ENCODE results near the gene TFF2.

The TFF2 gene

GRCh38 chr21:42336054-42336453 lies 14.7 kb downstream of the TFF2 start:
- TF ChIP-seq PRDM10 (tag by site-specific recombination; IDR thresholded peaks at IDR 0.05) (0 out of 2 replicates have a peak, but pooled peaks have one; percentile 33), ZFP41 (tag by site-specific recombination; IDR thresholded peaks at IDR 0.05; ENCODE audit: borderline replicate concordance) (no peak)
- Histone ChIP-seq H3K9me3 (ENCODE audit: control insufficient read depth, insufficient read depth, low read depth, low read length) (no peaks in the 10 kb centered on the region; the same call in 1 of the 2 replicates), H3K4me3 (ENCODE audit: low read depth, low read length) (no peak overlapping the region), H3K4me1 (ENCODE audit: control insufficient read depth, insufficient read depth, low read length) (no peaks in the 10 kb centered on the region), H3K36me3 (ENCODE audit: control insufficient read depth in 2 of 2, insufficient read depth in 1 of 2, low read length in 2 of 2) (no peaks in the 10 kb centered on the region), H3K27ac (ENCODE audit: extremely low read depth, low read depth, low read length) (no peak overlapping the region)
- ChIA-PET POLR2A (no interaction called here), CTCF (interaction anchor here (0.5 to 5.2 kb wide), 5 partner anchors 13 to 433 kb away, joined by 3 to 26 read pairs (median 4); no protein-coding TSS in a partner anchor)

GRCh38 chr21:42332557-42333317 lies 18.1 kb downstream of the TFF2 start:
- no peaks in the 10 kb centered on the region for H3K4me1 ChIP-seq (ENCODE audit: control insufficient read depth, insufficient read depth, low read length)
- CTCF ChIA-PET, result no interaction called here
- no peaks in the 10 kb centered on the region for H3K36me3 ChIP-seq (ENCODE audit: control insufficient read depth in 2 of 2, insufficient read depth in 1 of 2, low read length in 2 of 2)
- no peak overlapping the region for H3K27ac ChIP-seq (ENCODE audit: extremely low read depth, low read depth, low read length)
- TF ChIP-seq ZNF426 (tag by site-specific recombination; IDR thresholded peaks at IDR 0.05), result no peak
- no peak for TF ChIP-seq ZNF513 (tag by site-specific recombination; IDR thresholded peaks at IDR 0.05)
- no peak overlapping the region for H3K4me3 ChIP-seq (ENCODE audit: low read depth, low read length)
- POLR2A ChIA-PET, result no interaction called here
- H3K9me3 ChIP-seq (ENCODE audit: control insufficient read depth, insufficient read depth, low read depth, low read length), result no peaks in the 10 kb centered on the region; the same call in 1 of the 2 replicates

- no peak overlapping the region for H3K4me3 ChIP-seq (ENCODE audit: low read depth, low read length)
- no peak overlapping the region for H3K27ac ChIP-seq (ENCODE audit: extremely low read depth, low read depth, low read length)
- CTCF ChIA-PET, result interaction anchor here (1.1 kb wide), 1 partner anchor 8 kb away, joined by 3 read pairs; no protein-coding TSS in a partner anchor
- no peaks in the 10 kb centered on the region; the same call in 1 of the 2 replicates for H3K9me3 ChIP-seq (ENCODE audit: control insufficient read depth, insufficient read depth, low read depth, low read length)
- H3K4me1 ChIP-seq (ENCODE audit: control insufficient read depth, insufficient read depth, low read length), result no peaks in the 10 kb centered on the region
- TF ChIP-seq ZNF211 (tag by site-specific recombination; IDR thresholded peaks at IDR 0.05; ENCODE audit: low read depth) (peak; percentile 96), ZNF140 (tag by site-specific recombination; IDR thresholded peaks at IDR 0.05) (no peak), ZNF280C (tag by site-specific recombination; IDR thresholded peaks at IDR 0.05) (no peak)
- POLR2A ChIA-PET, result no interaction called here
- H3K36me3 ChIP-seq (ENCODE audit: control insufficient read depth in 2 of 2, insufficient read depth in 1 of 2, low read length in 2 of 2), result no peaks in the 10 kb centered on the region
Measured at GRCh38 chr21:42331660-42332059, 19.1 kb downstream of the TFF2 start.

Data from HEK293 (cell line).